Measurements from ENCODE around the gene KRT7.

DNA sequence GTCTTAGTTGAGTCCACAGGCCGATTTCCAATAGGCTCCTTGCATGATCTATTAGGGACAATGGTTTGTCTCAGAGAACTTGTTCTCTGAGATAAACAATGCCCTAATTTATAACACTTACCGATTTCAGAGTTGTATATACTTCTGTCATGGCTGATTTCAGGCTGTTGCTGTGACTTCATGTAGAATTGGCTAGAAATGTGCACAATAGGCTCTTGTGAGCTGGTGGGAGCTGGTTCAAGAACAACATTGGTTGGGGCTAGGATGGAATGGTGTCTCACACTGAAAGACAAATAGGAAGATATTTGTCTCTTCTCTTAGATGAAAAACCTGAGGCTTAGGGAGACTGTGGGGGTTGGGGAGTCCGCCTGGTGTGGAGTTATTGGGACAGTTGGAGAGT is 34.7 kb downstream of the KRT7 start:
- TF ChIP-seq CTCF (IDR thresholded peaks at IDR 0.05; ENCODE audit: low read depth, low read length, missing input control): no peak
- no peak for TF ChIP-seq HNF4A (conservative IDR thresholded peaks at IDR 0.05)
- no peak for TF ChIP-seq SP1 (IDR thresholded peaks at IDR 0.05)
- TF ChIP-seq, protein P1, sequence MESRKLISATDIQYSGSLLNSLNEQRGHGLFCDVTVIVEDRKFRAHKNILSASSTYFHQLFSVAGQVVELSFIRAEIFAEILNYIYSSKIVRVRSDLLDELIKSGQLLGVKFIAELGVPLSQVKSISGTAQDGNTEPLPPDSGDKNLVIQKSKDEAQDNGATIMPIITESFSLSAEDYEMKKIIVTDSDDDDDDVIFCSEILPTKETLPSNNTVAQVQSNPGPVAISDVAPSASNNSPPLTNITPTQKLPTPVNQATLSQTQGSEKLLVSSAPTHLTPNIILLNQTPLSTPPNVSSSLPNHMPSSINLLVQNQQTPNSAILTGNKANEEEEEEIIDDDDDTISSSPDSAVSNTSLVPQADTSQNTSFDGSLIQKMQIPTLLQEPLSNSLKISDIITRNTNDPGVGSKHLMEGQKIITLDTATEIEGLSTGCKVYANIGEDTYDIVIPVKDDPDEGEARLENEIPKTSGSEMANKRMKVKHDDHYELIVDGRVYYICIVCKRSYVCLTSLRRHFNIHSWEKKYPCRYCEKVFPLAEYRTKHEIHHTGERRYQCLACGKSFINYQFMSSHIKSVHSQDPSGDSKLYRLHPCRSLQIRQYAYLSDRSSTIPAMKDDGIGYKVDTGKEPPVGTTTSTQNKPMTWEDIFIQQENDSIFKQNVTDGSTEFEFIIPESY (IDR thresholded peaks at IDR 0.05): no peak
- TF ChIP-seq RAD21 (IDR thresholded peaks at IDR 0.05): no peak
- TF ChIP-seq RXRA (IDR thresholded peaks at IDR 0.05): no peak
- no peak for TF ChIP-seq FOXA1 (IDR thresholded peaks at IDR 0.05)
- TF ChIP-seq, protein P2, sequence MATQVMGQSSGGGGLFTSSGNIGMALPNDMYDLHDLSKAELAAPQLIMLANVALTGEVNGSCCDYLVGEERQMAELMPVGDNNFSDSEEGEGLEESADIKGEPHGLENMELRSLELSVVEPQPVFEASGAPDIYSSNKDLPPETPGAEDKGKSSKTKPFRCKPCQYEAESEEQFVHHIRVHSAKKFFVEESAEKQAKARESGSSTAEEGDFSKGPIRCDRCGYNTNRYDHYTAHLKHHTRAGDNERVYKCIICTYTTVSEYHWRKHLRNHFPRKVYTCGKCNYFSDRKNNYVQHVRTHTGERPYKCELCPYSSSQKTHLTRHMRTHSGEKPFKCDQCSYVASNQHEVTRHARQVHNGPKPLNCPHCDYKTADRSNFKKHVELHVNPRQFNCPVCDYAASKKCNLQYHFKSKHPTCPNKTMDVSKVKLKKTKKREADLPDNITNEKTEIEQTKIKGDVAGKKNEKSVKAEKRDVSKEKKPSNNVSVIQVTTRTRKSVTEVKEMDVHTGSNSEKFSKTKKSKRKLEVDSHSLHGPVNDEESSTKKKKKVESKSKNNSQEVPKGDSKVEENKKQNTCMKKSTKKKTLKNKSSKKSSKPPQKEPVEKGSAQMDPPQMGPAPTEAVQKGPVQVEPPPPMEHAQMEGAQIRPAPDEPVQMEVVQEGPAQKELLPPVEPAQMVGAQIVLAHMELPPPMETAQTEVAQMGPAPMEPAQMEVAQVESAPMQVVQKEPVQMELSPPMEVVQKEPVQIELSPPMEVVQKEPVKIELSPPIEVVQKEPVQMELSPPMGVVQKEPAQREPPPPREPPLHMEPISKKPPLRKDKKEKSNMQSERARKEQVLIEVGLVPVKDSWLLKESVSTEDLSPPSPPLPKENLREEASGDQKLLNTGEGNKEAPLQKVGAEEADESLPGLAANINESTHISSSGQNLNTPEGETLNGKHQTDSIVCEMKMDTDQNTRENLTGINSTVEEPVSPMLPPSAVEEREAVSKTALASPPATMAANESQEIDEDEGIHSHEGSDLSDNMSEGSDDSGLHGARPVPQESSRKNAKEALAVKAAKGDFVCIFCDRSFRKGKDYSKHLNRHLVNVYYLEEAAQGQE (IDR thresholded peaks at IDR 0.05): no peak
- no peak for TF ChIP-seq JUND (IDR thresholded peaks at IDR 0.05)
- TF ChIP-seq, protein P3, sequence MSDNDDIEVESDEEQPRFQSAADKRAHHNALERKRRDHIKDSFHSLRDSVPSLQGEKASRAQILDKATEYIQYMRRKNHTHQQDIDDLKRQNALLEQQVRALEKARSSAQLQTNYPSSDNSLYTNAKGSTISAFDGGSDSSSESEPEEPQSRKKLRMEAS (IDR thresholded peaks at IDR 0.05): no peak

All from liver (tissue), 3 donors.